OCI-LY1 (cell line): ENCODE data around the gene LRG1.

ENCODE experiments used
- H2AFZ ChIP-seq: fragments of 200-600 bp; sonication (generic), shearing (Covaris generic); 2 replicates; pipeline ENCODE4 v1.6.0; 2014; ENCODE audit warnings: antibody characterized with exemption, mild to moderate bottlenecking, low read length
- H3F3A ChIP-seq: fragments of 200-600 bp; sonication (generic), shearing (Covaris generic); 2 replicates; pipeline ENCODE4 v1.6.0; 2014; ENCODE audit warnings: mild to moderate bottlenecking, antibody characterized with exemption, low read length, moderate library complexity; ENCODE audit not compliant: insufficient read depth
- H3K27ac ChIP-seq: fragments of 200-600 bp; sonication (generic); 2 replicates; pipeline ENCODE4 v1.5.1; 2014; ENCODE audit warnings: low read length, mixed run types, mild to moderate bottlenecking, low read depth; ENCODE audit not compliant: poor library complexity, severe bottlenecking
- H3K27me3 ChIP-seq: fragments of 200-600 bp; sonication (generic); 2 replicates; pipeline ENCODE4 v1.6.0; 2014; ENCODE audit warnings: antibody characterized with exemption, mild to moderate bottlenecking, low read length, moderate library complexity; ENCODE audit not compliant: insufficient read depth
- H3K36me3 ChIP-seq: fragments of 200-600 bp; sonication (generic); 2 replicates; pipeline ENCODE4 v1.6.1; 2014; ENCODE audit warnings: mild to moderate bottlenecking, antibody characterized with exemption, low read length, moderate library complexity, mixed read lengths; ENCODE audit not compliant: insufficient read depth
- H3K4me1 ChIP-seq: fragments of 200-600 bp; sonication (generic); 2 replicates; pipeline ENCODE4 v1.5.1; 2014; ENCODE audit warnings: mild to moderate bottlenecking, low read length, moderate library complexity; ENCODE audit not compliant: insufficient read depth, severe bottlenecking
- H3K4me2 ChIP-seq: fragments of 200-600 bp; sonication (generic), shearing (Covaris generic); 2 replicates; pipeline ENCODE4 v1.6.1; 2014; ENCODE audit warnings: low read length
- H3K4me3 ChIP-seq: fragments of 200-600 bp; sonication (generic); 2 replicates; pipeline ENCODE4 v1.5.1; 2014; ENCODE audit warnings: low read length, low read depth, mild to moderate bottlenecking, mixed read lengths; ENCODE audit not compliant: poor library complexity, severe bottlenecking
- H3K79me2 ChIP-seq: fragments of 200-600 bp; shearing (Covaris generic); 2 replicates; pipeline ENCODE4 v1.6.1; 2016; ENCODE audit warnings: mixed run types, low read length, mixed read lengths; ENCODE audit not compliant: insufficient read depth
- H3K9ac ChIP-seq: fragments of 200-600 bp; sonication (generic), shearing (Covaris generic); 2 replicates; pipeline ENCODE4 v1.6.1; 2014; ENCODE audit warnings: mild to moderate bottlenecking, low read length, mixed read lengths
- H3K9me2 ChIP-seq: fragments of 200-600 bp; sonication (generic), shearing (Covaris generic); 2 replicates; pipeline ENCODE4 v1.6.1; 2014; ENCODE audit warnings: low read depth, mild to moderate bottlenecking, low read length, mixed read lengths
- H3K9me3 ChIP-seq: fragments of 200-600 bp; shearing (Covaris generic); 2 replicates; pipeline ENCODE4 v1.6.1; 2014; ENCODE audit warnings: low read length, mixed read lengths
- H4K20me1 ChIP-seq: fragments of 200-600 bp; sonication (generic), shearing (Covaris generic); 2 replicates; pipeline ENCODE4 v1.6.0; 2016; ENCODE audit warnings: mild to moderate bottlenecking, low read length; ENCODE audit not compliant: insufficient read depth
- EZH2 ChIP-seq: fragments of 200-600 bp; sonication (generic), shearing (Covaris generic); IDR thresholded peaks from 2 replicates; pipeline ENCODE4 v1.8.0; 2017; ENCODE audit warnings: borderline replicate concordance, mixed run types, mild to moderate bottlenecking, antibody characterized with exemption, low read length, moderate library complexity, mixed read lengths
- TF ChIP-seq, protein P1 (sequence below): fragments of 200-600 bp; sonication (generic), shearing (Covaris generic); IDR thresholded peaks from 2 replicates; pipeline ENCODE4 v1.5.1; 2017; ENCODE audit warnings: mild to moderate bottlenecking, antibody characterized with exemption, low read length, moderate library complexity, mixed read lengths

Gene LRG1

DNA sequence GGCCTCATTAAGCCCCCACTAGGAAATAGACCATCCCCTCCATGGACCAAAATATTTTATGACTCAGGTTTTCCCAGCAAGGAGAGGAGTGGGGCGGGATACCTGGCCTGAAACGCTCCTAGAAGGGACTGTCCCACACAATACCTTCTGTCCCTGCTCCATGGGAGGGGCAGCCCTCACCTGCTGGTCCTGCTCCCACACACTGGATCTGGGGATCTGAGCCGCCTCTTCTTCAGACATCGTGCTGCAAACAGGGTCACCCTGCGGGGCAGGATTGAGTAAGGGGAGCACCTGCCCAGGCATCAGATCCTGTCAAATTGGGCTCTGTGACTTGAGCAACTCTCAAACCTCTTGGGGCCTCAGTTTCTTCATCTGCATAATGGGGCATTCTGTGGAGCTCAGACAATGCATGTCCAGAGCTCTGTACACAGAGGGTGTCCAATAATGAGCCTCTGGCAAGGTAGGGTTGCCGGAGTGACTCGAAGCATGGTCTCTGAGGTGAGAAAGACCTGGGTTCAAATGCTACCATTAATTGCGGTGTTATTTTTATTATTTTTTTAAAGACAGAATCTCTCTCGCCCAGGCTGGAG, 5.9 kb downstream of the LRG1 start:
- no peak overlapping the region for H3K9ac ChIP-seq
- H3K27ac ChIP-seq, result no peak overlapping the region
- no peaks in the 10 kb centered on the region for H3F3A ChIP-seq
- peaks cover 15% of the 10 kb centered on the region for H3K4me1 ChIP-seq
- H2AFZ ChIP-seq, result no peak overlapping the region
- no peaks in the 10 kb centered on the region for H4K20me1 ChIP-seq
- H3K36me3 ChIP-seq, result no peaks in the 10 kb centered on the region
- no peaks in the 10 kb centered on the region for H3K9me3 ChIP-seq
- H3K9me2 ChIP-seq, result no peaks in the 10 kb centered on the region
- no peaks in the 10 kb centered on the region for H3K79me2 ChIP-seq
- TF ChIP-seq, protein P1, sequence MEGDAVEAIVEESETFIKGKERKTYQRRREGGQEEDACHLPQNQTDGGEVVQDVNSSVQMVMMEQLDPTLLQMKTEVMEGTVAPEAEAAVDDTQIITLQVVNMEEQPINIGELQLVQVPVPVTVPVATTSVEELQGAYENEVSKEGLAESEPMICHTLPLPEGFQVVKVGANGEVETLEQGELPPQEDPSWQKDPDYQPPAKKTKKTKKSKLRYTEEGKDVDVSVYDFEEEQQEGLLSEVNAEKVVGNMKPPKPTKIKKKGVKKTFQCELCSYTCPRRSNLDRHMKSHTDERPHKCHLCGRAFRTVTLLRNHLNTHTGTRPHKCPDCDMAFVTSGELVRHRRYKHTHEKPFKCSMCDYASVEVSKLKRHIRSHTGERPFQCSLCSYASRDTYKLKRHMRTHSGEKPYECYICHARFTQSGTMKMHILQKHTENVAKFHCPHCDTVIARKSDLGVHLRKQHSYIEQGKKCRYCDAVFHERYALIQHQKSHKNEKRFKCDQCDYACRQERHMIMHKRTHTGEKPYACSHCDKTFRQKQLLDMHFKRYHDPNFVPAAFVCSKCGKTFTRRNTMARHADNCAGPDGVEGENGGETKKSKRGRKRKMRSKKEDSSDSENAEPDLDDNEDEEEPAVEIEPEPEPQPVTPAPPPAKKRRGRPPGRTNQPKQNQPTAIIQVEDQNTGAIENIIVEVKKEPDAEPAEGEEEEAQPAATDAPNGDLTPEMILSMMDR, result no peak
- TF ChIP-seq EZH2, result no peak
- no peak overlapping the region for H3K4me3 ChIP-seq
- peaks cover 5% of the 10 kb centered on the region; the same call in 1 of the 2 replicates for H3K27me3 ChIP-seq
- no peak overlapping the region for H3K4me2 ChIP-seq

DNA sequence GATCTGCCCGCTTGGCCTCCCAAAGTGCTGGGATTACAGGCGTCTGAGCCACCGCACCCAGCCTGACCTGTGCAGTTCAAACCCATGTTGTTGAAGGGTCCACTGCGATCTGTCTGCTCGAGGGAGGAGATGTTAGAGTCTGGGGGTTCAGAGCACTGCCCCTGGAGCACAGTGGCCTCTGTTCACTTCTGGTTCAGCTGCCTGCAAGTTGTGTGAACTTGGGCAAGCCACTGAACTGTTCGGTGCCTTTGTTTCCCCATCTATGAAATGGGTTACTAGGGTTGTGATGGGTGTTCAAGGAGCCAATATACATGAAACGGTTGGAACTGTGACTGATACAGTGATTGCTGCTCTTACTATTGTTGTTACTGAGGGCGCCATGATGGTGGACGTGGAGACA, 6.5 kb downstream of the LRG1 start:
- Histone ChIP-seq H3K4me3 (no peak overlapping the region), H2AFZ (no peak overlapping the region), H3K36me3 (no peaks in the 10 kb centered on the region), H3K4me2 (no peak overlapping the region), H3K9ac (no peak overlapping the region), H3K4me1 (peaks cover 15% of the 10 kb centered on the region), H3K9me2 (no peaks in the 10 kb centered on the region), H3K27me3 (peaks cover 4% of the 10 kb centered on the region; the same call in 1 of the 2 replicates), H3K27ac (no peak overlapping the region), H4K20me1 (no peaks in the 10 kb centered on the region), H3F3A (no peaks in the 10 kb centered on the region), H3K9me3 (no peaks in the 10 kb centered on the region), H3K79me2 (no peaks in the 10 kb centered on the region)
- TF ChIP-seq EZH2, result no peak
- TF ChIP-seq, protein P1, result no peak

DNA sequence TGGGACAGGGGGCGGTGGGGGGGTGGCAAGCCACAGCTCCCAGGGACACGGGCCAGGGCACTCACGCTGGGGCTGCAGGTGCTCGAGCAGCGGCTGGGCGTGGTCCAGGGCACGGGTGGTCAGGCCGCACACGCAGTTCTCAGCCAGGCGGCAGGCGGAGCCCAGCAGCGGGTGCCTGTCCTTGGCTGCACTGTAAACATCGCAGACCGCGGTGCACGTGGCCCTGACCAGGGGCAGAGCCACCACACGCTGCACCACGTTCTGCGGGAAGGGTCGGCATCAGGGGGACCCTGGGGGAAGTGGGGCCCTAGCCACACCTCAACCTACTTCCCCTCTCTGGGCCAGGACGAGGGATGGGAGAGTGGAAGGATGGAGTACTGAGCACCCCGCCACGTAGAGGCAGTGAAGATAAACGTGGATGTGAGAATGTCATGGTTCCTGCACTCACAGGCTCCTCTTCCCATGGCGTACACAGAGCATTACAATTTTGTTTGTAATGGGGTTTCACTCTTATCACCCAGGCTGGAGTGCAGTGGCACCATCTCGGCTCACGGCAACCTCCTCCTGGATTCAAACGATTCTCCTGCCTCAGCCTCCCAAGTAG, 8.2 kb downstream of the LRG1 start:
- Histone ChIP-seq H4K20me1 (no peaks in the 10 kb centered on the region), H3K4me1 (peaks cover 15% of the 10 kb centered on the region), H3K9me2 (no peaks in the 10 kb centered on the region), H2AFZ (no peak overlapping the region), H3K9ac (no peak overlapping the region), H3K27me3 (peaks cover 4% of the 10 kb centered on the region; the same call in 1 of the 2 replicates), H3K4me2 (no peak overlapping the region), H3K4me3 (no peak overlapping the region), H3K79me2 (no peaks in the 10 kb centered on the region), H3K36me3 (no peaks in the 10 kb centered on the region), H3K27ac (no peak overlapping the region), H3K9me3 (no peaks in the 10 kb centered on the region), H3F3A (no peaks in the 10 kb centered on the region)
- TF ChIP-seq, protein P1, result no peak
- no peak for TF ChIP-seq EZH2
